Measurements from ENCODE around the gene ST6GALNAC6. TPM values are rescaled to one million over a fixed set of nuclear protein-coding genes. Genes with fewer than 3 reads are reported as not detected.

The ST6GALNAC6 gene
- total RNA-seq, 1 donor from 2014 or later: 14.3 TPM

GRCh38 chr9:127854960-127855359 is 44.4 kb downstream of the ST6GALNAC6 start:
- no peak overlapping the region for H3K27ac ChIP-seq
- no peaks in the 10 kb centered on the region for H3K79me2 ChIP-seq (ENCODE audit: low read depth)
- Mint-ChIP-seq H3K36me3 (no peaks in the 10 kb centered on the region), H3K4me1 (peaks cover 9% of the 10 kb centered on the region), H3K27me3 (ENCODE audit: insufficient read depth, low read depth) (peaks cover 8% of the 10 kb centered on the region), H3K9me3 (peaks cover 3% of the 10 kb centered on the region), H3K4me3 (no peak overlapping the region), H3K27ac (no peak overlapping the region)
- H3F3A ChIP-seq (ENCODE audit: low read depth): no peaks in the 10 kb centered on the region
- H3K4me2 ChIP-seq: no peak overlapping the region
- no peak overlapping the region for H2AFZ ChIP-seq (replicated peaks)
- no peaks in the 10 kb centered on the region for H3K9me3 ChIP-seq (ENCODE audit: low read depth)
- TF ChIP-seq EZH2phosphoT487 (IDR thresholded peaks at IDR 0.05) (no peak), EZH2 (IDR thresholded peaks at IDR 0.05) (no peak), CTCF (IDR thresholded peaks at IDR 0.05) (no peak)
- H3K36me3 ChIP-seq: no peaks in the 10 kb centered on the region
- no peak overlapping the region for H3K4me3 ChIP-seq
- no peak overlapping the region for H3K9ac ChIP-seq
- DNase-seq (ENCODE audit: low spot score): no peak
- H3K27me3 ChIP-seq: no peaks in the 10 kb centered on the region
- H4K20me1 ChIP-seq (ENCODE audit: low read depth): no peaks in the 10 kb centered on the region
- no peaks in the 10 kb centered on the region for H3K4me1 ChIP-seq

- H2AFZ ChIP-seq (replicated peaks): no peak within 1 kb of the TSS
- no peak within 1 kb of the TSS for H3K27ac ChIP-seq
- H3K4me2 ChIP-seq: no peak within 1 kb of the TSS
- no peaks in the 10 kb centered on the region for H3K36me3 Mint-ChIP-seq
- no peaks in the 10 kb centered on the region for H3K36me3 ChIP-seq
- no peak within 1 kb of the TSS for H3K4me3 Mint-ChIP-seq
- peaks cover 8% of the 10 kb centered on the region for H3K27me3 Mint-ChIP-seq (ENCODE audit: insufficient read depth, low read depth)
- H3K4me1 ChIP-seq: no peaks in the 10 kb centered on the region
- peaks cover 9% of the 10 kb centered on the region for H3K4me1 Mint-ChIP-seq
- no peaks in the 10 kb centered on the region for H3K27me3 ChIP-seq
- H3K9me3 ChIP-seq (ENCODE audit: low read depth): no peaks in the 10 kb centered on the region
- no peaks in the 10 kb centered on the region for H4K20me1 ChIP-seq (ENCODE audit: low read depth)
- DNase-seq (ENCODE audit: low spot score): no peak
- H3F3A ChIP-seq (ENCODE audit: low read depth): no peaks in the 10 kb centered on the region
- peaks cover 3% of the 10 kb centered on the region for H3K9me3 Mint-ChIP-seq
- no peak within 1 kb of the TSS for H3K4me3 ChIP-seq
- H3K9ac ChIP-seq: no peak within 1 kb of the TSS
- TF ChIP-seq EZH2 (IDR thresholded peaks at IDR 0.05) (no peak), CTCF (IDR thresholded peaks at IDR 0.05) (no peak), EZH2phosphoT487 (IDR thresholded peaks at IDR 0.05) (no peak)
- no peaks in the 10 kb centered on the region for H3K79me2 ChIP-seq (ENCODE audit: low read depth)
- H3K27ac Mint-ChIP-seq: no peak within 1 kb of the TSS
Observed at GRCh38 chr9:127854184-127854806, 45.1 kb downstream of the ST6GALNAC6 start, which contains the start of gene ENG. Gene ENG (minus strand): TSS chr9:127854658. CDS start chr9:127854355, 303 bp downstream.

DNA sequence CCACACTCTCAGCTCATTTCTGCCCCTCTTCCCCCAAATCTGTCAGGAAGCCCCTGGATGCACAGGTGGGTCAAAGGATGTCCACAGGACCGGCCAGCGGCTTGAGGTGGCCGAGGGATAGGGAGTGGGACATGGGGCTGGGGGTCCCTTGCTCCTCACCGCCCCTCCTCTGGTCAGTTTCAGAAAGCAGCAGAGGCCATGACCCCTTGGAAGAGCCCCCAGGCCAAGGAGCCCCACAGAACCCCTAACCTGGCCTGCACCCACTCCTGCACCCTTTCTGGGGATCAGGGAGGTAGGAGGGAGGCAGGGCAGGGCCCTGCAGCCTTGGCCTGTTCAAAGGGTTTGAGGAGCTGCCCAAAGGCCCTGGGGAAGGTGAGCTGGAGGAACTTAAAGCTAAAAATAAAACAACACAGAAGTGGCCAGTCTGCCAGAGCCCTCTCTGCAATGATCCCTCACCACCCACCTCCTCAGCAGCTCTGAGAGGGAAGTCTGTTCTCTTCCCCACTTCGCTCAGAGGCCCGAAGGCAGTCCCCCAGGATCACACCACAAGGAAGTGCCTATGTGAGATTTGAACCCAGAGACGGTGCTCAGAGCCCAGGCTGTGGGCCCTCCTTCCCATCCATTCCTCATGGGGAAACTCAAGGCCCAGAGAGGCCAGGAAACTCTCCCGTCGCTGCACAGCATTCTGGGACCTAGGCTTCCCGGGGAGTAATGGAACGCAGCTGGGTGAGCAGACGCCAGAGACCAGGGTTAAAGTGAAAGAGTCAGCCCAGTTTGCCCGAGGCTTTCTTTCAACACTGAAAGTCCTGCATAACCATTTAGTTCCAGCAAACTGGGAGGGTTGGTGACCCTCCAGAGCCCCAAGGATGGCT is 45.9 kb downstream of the ST6GALNAC6 start:
- Mint-ChIP-seq H3K27me3 (ENCODE audit: insufficient read depth, low read depth) (peaks cover 8% of the 10 kb centered on the region), H3K36me3 (no peaks in the 10 kb centered on the region), H3K27ac (no peak overlapping the region), H3K4me3 (no peak overlapping the region), H3K9me3 (peaks cover 10% of the 10 kb centered on the region), H3K4me1 (peaks cover 6% of the 10 kb centered on the region)
- Histone ChIP-seq H3K4me1 (no peaks in the 10 kb centered on the region), H2AFZ (replicated peaks) (no peak overlapping the region), H3F3A (ENCODE audit: low read depth) (no peaks in the 10 kb centered on the region), H3K9ac (no peak overlapping the region), H3K9me3 (ENCODE audit: low read depth) (no peaks in the 10 kb centered on the region), H3K27me3 (no peaks in the 10 kb centered on the region), H4K20me1 (ENCODE audit: low read depth) (no peaks in the 10 kb centered on the region), H3K27ac (no peak overlapping the region), H3K79me2 (ENCODE audit: low read depth) (no peaks in the 10 kb centered on the region), H3K36me3 (no peaks in the 10 kb centered on the region), H3K4me2 (no peak overlapping the region), H3K4me3 (no peak overlapping the region)
- TF ChIP-seq CTCF (IDR thresholded peaks at IDR 0.05) (no peak), EZH2phosphoT487 (IDR thresholded peaks at IDR 0.05) (no peak), EZH2 (IDR thresholded peaks at IDR 0.05) (no peak)
- DNase-seq (ENCODE audit: low spot score): no peak

All from neural progenitor cell (in vitro differentiated cells).